Stimulated activated CD4-positive, alpha-beta T cell treated with anti-CD3 and anti-CD28 coated beads, Interleukin-4, amount 100 ng/mL, for 4 hours (primary cell): ENCODE results near the gene ERC2.

Experiments used
- DNase-seq, 2 experiments: peaks; one replicate each; pipeline ENCODE4 v3.0.0-alpha.2; 2020

Gene ERC2

DNA sequence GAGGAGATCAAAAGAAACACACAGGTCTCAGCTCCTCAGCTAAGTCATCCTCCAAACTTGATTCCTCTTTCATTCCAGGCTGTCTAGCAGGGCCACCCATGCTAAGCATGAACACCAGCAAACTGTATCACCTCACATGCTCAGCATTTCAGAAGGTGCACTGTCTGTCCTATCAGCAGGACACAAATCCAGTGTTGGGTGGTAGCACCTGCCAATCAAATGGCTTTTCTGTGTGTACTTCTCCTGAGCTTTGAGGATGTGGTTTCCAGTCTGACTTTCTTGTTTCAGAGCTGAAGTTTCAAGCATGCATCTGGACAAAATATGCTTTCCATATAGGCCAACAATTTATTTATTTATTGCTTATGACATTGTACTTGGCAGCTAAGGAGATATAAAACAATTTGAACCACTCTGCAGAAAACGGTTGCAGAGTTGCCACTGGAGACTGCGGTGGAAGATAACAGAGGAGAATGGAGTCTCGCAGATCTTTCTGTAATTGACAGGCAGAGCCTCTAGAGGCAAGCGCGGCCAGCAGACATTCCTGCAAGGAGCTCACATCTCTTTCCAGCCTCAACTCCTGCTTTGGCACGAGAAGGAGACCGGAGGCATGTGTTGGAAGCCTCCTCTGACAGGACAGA is 814.0 kb downstream of the ERC2 start:
- DNase-seq: no peak

DNA sequence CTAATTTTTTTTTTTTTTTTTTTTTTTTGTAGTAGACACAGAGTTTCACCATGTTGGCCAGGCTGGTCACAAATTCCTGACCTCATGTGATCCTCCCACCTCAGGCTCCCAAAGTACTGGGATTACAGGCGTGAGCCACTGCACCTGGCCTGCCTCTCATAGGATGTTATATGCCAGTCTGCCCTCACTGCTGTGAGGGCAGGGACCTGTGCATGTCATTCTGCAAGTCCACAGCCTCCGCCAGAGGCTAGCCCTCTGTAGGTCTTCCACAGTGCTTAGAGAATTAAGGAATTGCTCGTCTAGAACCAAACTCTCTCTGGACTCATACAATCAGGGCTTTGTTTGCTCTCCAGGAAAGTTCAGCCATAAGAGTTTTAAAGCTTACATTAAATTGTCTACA is 817.3 kb downstream of the ERC2 start:
- no peak for DNase-seq

DNA sequence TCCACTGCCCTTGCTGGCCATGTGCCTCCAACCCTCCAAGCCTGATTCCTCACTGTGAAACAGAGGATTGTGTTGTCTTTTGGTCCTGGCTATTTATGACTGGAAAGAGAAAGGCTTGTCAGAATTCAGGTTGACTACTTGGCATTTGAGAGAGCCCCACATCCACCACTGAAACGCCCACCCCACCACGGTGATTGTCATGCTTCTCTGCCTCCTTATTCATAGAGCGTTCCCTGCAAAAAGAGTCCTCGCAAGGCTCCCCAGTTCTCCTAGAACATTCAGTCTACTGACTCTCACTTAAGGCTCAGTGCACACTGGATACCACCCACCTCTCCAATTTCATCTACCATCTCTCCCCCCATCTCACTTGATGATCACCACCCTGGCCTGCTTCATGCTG is 818.3 kb downstream of the ERC2 start:
- no peak for DNase-seq

DNA sequence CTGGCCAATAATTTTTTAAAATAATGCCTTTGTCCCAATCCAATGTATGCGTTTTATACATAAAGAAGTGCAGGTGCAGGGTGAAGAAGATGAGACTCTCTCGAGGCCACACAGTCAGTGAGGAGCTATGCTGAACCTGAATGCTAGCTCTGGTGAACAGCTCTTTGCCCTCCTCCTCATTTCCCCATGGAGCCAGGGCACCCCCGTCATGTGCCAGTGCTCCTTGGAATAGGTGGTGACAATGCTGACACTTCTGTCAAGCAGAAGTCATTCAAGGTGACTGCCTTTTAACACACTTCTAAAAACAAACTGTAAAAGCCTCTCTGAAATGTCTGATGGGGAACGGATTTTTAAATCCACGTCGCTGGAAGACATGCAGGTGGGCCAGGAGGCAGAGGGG is 818.7 kb downstream of the ERC2 start:
- no peak for DNase-seq

DNA sequence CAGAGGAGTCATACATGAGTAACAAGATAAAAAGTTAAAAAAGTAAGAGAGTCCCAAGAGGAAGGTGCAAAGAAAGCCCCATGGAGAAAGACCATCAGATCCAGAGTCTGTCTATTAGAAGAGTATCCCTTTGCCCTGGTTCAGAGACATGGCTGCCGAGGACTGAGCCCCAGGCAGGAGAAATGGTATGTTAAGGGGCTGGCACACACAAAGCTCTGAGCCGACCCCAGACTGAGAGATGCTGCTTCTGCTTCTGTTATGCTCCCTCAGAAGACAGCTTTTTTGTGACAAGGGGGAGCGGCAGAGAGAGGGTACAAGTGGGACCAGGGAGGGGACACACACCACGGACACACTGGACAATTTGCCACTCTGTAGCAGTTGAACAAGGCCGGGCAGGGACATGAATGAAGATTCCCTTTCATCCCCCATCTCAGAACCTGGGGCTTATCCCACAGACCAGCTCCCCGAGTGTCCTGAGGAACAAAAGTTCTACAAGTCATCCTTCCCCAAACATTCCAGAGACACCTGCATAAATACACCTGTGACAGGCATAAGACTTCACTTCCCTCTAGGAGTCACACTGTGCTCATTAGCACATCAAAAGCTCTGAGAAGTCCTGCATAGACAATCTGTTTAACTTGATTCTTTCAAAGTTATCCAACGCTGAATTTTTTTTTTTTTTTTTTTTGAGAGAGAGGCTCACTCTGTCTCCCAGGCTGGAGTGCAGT is 819.5 kb downstream of the ERC2 start:
- DNase-seq: no peak

DNA sequence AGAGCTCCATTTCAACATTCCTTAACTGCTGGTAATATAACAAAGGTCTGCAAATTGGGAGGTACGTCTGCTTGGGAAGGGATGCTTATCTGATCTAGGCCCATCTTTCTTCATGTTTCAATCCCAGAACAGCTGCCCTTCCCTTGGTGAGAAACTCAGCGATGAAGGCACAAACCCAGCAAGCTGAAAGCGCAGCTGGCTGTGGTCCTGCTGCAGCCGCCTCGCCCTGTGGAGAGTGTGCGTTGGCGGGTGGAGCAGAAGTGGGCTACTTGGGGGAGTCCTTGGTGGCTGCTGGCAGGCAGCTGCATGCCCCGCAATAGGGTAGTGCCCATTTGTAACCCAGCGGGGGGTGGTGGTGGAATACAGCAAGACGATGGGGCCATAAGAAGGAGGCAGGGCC is 820.6 kb downstream of the ERC2 start:
- no peak for DNase-seq

DNA sequence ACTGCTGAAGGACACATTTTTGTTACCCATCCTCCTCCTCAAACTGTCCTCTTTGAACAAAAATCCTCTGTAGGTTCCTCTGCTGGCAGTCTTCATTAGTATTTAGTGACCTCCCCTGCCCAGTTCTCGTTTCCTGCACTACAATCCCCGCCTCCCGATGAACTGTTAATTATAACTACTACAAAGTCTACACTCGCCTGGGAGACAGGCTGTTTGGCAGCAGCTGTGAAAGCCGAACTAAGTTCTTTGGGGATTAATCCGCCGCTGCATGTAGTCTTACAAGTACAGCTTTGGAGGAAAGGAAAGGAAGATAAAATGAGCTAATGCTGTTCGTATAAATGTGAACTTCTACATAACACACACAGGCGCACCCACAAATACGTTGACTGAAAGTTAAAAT is 821.2 kb downstream of the ERC2 start:
- no peak for DNase-seq

DNA sequence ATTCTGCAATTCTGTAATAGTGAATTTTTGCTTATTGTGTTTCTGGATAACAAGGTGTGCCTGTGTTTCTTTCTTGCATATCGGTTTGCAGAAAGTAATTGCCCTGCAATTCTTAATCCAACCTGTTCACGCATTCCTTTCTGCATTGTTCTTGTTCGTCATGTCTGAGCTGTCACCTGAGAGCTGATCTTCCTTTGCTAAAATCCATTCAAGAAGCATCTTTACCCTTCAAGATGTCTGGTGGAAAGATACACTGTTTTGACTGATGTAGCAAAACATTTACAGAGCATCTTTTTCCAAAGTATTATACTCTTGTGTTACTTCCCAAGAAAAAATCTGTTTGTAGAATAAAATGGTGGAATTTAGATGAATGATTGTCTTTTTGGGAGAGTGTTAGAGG is 822.1 kb downstream of the ERC2 start:
- DNase-seq: no peak

DNA sequence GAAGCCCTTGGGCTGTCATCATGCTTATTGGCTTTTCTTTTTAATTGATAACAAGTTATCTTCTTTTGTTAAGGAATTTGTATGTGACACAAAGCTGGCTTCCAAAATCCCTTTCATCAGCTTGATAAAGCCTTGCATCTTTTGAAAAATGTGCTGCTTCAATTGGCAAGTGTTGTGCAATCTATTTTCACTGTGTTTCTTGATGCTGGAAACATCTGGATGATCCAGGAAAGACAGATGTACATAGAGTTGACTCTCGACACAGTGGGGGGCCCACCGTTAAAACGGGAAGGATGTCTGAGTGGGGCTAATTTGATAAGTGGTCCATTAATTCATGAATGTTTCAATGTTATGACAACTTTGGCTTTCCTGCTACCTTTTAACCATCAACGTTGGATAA is 822.8 kb downstream of the ERC2 start:
- no peak for DNase-seq

DNA sequence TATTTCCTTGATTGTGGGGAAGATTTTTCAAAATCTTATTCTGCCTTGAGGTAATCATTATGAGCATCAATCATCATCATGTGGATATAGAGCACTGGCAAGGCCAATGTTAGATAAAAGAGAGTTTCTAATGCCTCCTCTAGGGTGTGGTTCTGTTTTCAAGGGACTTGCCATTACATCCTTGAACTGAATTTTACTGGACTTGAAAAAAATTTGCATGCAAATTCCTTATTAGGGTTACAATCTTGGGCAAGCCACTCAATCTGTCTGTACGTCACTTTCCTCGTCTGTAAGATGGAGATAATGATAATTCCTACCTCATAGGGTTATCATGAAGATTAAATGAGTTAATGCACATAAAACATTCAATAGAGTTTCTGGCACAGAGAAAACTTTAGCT is 825.0 kb downstream of the ERC2 start:
- no peak for DNase-seq

DNA sequence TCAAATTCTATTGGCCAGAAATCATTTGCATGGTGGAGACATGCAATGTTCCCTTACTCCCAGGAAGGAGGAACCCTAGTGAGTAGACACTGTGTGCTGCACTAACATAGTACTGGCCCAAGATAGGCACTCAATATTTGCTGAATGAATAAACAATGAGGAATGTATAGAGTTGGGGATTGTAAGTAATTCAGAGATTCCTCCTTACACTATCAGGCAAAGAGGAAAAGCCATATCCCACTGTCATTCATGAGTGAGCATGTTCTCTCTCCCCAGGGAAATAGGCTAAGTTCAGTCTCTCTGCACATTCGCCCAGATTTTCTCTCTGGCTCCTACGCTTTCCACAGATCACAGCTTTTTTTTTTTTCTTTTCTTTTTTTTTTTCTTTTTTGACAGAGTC is 826.3 kb downstream of the ERC2 start:
- no peak for DNase-seq

DNA sequence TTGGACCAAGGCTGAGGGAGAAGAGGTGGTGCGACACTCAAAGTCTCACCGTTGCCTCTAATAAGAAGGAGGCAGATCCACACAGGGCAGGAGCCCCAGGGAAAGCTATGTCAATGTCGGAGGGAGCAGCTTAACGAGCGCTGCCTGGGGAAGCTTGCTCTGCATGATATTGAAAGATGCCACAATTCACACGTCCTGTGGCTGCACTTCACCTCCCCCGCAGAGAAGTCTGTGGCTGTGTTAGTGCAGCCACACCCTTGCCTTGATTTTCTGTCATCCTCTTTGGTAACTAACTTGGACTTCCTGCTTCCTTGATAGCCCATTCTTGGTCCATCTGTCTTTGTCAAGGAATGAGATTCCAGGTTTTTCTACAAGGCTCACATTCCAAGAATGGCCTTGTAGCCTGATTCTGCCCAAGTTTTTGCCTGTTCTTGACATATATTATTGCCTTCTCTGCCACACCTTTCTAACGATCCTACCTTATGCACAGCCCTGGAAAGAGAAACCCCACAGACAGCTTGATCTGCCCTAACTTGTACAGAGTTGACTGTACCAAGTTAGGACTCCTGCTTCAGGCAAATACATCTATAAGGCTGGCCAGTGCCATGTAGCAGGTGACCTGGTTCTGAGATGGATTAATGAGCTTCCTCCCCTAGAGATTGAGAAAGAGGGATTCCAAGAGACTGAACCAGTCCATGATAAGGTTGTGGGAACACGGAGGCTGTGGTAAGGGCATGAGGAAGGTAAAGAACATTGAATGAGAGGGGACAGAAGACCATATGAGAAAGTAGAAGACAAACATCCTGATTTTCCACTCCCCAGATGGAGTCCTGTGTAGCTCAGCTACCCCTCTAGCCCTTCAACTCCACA is 828.1 kb downstream of the ERC2 start:
- no peak for DNase-seq

DNA sequence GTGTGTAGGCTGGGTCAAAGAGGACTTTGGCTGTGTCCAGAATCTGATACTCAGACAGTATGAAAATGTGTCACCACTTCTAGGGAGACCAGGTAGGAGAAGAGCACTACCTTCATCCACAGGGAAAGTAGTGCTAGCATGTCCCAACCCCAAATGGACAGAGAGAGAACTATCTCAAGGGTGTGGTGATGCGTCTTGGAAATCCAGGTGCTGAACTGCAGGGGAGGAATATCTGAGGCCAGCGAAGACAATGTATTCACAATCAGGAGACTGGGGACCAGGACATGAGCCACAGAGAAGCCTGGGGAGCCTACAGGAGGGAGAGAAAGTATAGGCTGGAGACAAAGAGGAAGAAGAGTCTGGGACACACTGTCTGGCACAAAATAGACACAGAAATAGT is 829.1 kb downstream of the ERC2 start:
- DNase-seq: no peak

DNA sequence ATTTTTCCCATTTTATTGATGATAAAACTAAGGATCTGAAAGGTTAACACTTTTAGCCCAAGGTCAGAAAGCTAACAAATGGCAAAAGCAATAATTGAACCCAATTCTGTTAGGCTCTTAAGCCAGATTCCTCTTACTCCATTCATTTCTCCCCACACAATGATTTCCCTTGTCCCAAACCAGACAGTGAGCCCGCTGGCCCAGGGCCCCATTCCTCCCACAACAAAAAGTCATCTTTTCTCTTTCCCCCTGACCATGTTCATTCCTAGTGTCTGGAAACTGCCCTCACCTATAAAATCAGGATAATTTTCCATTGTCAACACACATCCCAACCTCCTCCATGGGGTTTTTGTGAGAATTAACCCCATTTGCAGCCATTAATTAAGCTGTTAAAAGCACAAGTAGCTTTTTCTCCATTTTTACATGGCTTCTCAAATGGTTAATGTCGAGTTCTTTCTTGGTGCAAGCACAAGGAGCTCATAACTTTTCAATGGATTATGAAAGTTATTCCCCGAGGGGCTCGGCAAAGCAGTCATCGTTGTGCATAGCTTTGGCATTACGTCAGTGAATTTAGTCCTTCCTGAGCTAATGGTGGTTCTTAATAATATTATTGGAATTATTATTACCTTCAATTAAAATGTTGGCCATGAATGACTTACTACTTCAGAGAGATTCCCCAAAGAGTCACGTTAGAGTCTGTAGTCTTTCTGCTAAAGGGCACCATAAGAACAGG is 830.2 kb downstream of the ERC2 start:
- no peak for DNase-seq

DNA sequence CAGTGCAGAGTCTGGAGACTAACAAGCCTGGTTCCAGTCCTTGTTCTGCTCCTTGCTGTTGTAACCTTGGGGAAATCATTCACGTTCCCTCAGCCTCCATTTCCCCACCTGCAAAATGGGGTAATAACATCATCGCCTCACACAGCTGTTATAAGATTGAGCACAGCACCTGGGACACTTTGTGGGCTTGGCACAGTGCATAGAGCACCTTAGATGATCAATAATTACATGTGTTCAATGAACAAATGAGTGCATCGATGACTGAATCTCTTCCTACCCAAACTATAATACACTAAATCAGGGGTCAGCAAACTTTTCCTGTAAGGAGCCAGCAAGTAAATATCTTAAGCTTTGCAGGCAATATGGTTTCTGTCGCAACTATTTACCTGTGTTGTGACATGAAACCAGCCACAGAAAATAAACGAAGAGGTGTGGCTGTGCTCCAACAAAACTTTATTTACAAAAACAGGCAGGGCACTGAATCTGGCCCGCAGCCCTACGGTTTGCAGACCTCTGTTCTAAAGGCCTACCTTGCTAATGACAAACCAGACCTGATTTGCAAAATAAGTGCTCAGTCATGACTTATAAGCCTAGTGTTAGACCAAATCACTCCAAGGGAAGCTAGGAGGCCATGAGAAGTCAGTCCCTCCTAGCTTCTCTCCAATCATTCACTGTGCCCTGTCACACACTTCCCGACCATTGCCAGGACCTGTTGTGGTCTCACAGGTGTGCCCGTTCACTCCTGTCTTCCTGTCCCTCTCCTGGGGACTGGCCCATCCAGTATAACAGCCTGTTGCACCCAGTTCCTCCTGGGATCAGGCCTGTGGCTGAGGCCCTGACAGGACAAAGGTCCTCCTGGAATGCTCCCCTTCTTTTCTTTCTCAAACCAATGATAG is 831.7 kb downstream of the ERC2 start:
- no peak for DNase-seq

DNA sequence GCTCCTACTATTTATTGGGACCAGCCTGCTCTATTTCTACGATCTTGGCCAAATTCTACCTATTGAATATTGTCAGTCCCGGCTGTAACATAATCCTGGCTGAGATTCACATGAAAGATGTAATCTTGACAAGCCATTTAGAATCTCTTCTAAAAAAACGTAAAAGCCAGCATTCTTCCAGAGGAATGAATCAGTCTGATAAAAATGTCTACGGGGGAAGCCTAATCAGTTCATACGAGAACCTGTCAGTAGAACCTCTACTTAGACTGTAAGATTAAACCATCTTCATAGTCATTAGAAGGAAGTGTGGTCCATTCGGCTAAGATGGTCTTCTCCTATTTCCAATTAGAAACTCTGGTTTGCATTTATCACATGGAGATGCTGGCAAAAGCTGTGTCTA is 833.9 kb downstream of the ERC2 start:
- no peak for DNase-seq

DNA sequence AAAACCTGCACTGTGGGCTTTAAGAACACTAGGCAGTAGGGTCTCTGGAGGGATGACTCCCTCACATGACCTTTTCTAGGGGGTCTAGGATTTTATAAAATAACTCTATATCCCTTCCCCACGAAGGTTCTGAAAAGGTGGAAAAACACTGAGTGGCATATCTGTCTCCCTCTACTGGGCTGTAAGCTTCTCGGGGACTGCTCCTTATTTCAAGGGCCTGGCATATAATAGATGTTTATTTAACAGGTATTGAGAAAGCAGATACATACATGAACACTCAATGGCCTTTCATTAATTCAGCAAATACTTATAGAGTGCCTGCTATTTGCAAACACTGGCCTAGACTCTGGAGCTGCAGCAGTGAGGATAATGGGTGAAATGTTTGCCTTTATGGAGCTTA is 834.9 kb downstream of the ERC2 start:
- no peak for DNase-seq

DNA sequence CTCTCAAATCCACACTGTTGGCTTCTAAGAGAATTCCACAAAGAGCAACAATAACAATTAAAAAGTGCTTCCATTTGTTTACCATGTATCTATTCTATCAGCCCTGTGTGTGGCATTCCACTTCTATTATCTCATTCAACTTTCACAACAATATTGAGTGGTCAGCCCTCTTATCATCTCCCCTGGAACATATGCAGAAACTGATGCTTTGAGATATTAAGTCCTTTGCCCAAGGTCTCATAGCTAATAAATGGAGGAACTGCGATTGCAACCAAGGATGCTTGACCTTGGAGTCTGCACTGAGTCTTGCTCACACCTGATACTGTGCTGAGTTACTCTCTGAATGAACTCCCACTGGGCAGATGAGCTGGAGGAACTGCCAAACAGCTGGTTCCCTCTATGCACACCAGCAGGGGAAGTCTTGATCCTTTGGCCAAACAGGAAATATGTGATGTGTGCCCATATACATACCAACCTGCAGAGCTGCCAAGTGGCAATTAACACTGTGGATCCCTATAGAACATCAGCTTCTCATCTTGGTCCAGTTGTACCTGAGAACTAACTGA is 836.4 kb downstream of the ERC2 start:
- DNase-seq: no peak

DNA sequence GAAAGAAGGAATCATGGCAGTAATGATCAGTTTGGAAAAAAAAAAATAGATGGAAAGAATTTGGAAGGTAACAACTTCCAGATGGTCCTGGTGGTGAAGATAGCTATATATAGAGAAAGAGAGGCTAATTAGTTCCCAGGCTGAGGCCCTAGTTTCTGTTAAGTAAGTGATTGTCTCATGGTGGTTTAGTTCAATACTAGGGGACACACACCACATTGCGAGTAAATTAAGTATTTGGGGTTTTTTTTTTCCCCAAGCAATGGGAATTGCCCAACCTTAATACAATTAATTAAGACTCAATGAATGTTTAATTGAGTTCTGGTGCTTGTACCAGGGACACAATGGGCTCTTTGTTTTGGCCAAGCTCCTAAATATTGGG is 837.4 kb downstream of the ERC2 start:
- no peak for DNase-seq

DNA sequence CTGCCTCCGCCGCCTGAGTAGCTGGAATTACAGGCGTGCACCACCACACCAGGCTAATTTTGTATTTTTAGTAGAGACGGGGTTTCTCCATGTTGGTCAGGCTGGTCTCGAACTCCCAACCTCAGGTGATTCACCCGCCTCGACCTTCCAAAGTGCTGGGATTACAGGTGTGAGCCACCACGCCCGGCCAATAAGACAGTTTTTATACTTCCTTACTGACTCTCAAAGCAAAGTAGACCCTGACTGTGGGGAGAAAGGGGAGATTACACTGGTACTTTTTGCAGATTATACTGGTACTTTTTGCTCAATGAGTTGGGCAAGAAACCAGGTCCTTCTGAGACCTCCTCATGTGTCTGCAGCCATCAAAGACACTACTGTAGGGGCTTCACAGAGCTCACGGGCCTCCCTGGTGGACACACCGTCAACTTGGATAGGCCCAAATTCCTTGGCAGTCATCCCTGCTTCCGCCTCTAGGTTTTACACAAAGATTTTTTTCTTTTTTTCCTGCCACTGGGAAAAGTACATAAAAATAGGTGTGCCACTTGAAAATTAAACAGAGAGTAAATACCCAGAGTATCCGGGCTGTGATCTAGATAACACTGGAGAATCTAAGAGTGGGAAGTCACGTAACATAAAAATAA is 837.9 kb downstream of the ERC2 start:
- no peak for DNase-seq

DNA sequence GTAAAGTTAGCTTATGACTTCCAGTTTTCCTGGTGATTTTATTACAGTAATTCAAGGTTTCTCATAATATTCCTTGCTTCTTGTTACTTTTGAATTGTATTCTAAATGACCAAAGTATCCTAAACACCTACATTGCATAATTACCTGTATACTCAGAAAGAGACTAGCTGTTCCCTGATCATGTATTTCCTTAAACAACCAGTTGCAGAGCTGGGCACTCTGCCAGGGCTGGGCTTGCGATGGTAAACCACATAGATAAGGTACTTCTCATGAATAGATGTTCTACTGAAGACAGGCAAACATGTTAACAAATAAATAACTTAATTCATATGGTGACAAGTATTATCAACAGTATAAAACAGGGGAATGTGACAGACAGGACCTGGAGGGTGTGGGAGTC is 838.8 kb downstream of the ERC2 start:
- DNase-seq: no peak

DNA sequence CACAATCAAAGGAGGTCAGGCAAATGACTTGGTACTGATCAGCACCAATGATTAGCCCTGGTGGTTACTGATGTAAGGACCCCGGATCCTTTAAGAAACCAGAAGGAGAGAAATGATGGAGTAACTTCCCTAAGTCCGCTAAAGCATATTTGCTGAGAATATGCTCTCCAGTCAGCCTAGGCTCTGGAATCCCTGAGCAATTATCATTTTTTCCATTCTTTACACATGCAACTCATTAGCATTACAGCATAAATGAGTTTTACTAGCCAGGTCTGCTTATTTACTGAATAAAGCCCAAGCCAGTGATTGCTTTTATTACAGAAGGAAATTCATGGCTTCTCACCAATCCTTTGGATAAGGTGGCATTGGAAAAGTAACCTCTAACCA is 842.0 kb downstream of the ERC2 start:
- DNase-seq: no peak
